CD4-positive, alpha-beta T cell (primary cell): ENCODE results near the gene TEX53. TPM values are rescaled to one million over a fixed set of nuclear protein-coding genes. Genes with fewer than 3 reads are reported as not detected.

Experiments
- ATAC-seq: fragments of 200-7000 bp; cut with Tn5 transposase; one replicate; pipeline ENCODE4 v1.10.0; 2022; ENCODE audit warnings: mild to moderate bottlenecking; ENCODE audit not compliant: poor library complexity
- CTCF ChIA-PET: fragments of 350-600 bp; sonication (Branson Sonifier 250); formaldehyde crosslinking; loops from one replicate; lab custom pipeline; 2021; ENCODE audit warnings: antibody characterized with exemption, inconsistent platforms; lab: Charles Lee
- POLR2A ChIA-PET: fragments of 350-600 bp; sonication (Branson Sonifier 250); formaldehyde crosslinking; loops from one replicate; lab custom pipeline; 2021; ENCODE audit warnings: antibody characterized with exemption, inconsistent platforms; lab: Charles Lee
- DNase-seq, 14 experiments: peaks; one replicate each; pipeline ENCODE4 v3.0.0-alpha.2; 2013 to 2020; ENCODE audit warnings: mixed read lengths in 2 of 14
- H3K27ac ChIP-seq, 2 donors: one replicate each; pipeline versions ENCODE4 v1.5.1 to v1.7.0; 2013; ENCODE audit warnings: low read length in 2 of 2, low read depth in 1 of 2, mild to moderate bottlenecking in 1 of 2
- H3K27me3 ChIP-seq, 2 experiments: 1 replicate in 1 of 2; 2 replicates in 1 of 2; pipeline versions ENCODE4 v1.6.1 to v1.7.0; 2013; ENCODE audit warnings: low read length in 2 of 2, control low read depth in 1 of 2, mild to moderate bottlenecking in 1 of 2, moderate library complexity in 1 of 2; ENCODE audit not compliant: insufficient read depth in 2 of 2, control insufficient read depth in 1 of 2
- H3K36me3 ChIP-seq: one replicate; pipeline ENCODE4 v1.6.1; 2013; ENCODE audit warnings: low read length, control low read depth; ENCODE audit not compliant: insufficient read depth
- H3K4me1 ChIP-seq: one replicate; pipeline ENCODE4 v1.6.1; 2013; ENCODE audit warnings: low read length, control low read depth; ENCODE audit not compliant: insufficient read depth
- H3K4me3 ChIP-seq: one replicate; pipeline ENCODE4 v1.5.1; 2013; ENCODE audit warnings: mild to moderate bottlenecking, low read length, moderate library complexity
- H3K9me3 ChIP-seq, 2 experiments: 1 replicate in 1 of 2; 2 replicates in 1 of 2; pipeline versions ENCODE4 v1.6.1 to v1.7.0; 2013; ENCODE audit warnings: low read length in 2 of 2, mild to moderate bottlenecking in 2 of 2, control low read depth in 1 of 2, moderate library complexity in 1 of 2; ENCODE audit not compliant: control insufficient read depth in 1 of 2, insufficient read depth in 1 of 2
- H3K27ac Mint-ChIP-seq: one replicate; pipeline ENCODE4 v1.8.0; 2020; ENCODE audit warnings: mixed read lengths
- H3K27me3 Mint-ChIP-seq: one replicate; pipeline ENCODE4 v1.8.0; 2021; ENCODE audit warnings: mixed read lengths
- H3K36me3 Mint-ChIP-seq: one replicate; pipeline ENCODE4 v1.8.0; 2021; ENCODE audit warnings: low read depth, mixed read lengths
- H3K4me1 Mint-ChIP-seq: one replicate; pipeline ENCODE4 v1.8.0; 2021; ENCODE audit warnings: low read depth, mixed read lengths
- H3K4me3 Mint-ChIP-seq: one replicate; pipeline ENCODE4 v1.8.0; 2020; ENCODE audit warnings: mild to moderate bottlenecking, mixed read lengths
- H3K9me3 Mint-ChIP-seq: one replicate; pipeline ENCODE4 v1.8.0; 2020; ENCODE audit warnings: mixed read lengths
- intact Hi-C, 2 experiments: fragments of 100-400 bp; cut with DNase I in 1 of 2; cut with micrococcal nuclease in 1 of 2; formaldehyde crosslinking; loops; one replicate each; pipeline versions ENCODE4 v1.15.1 to v1.9.0; 2023 to 2025; cut with DNase I, micrococcal nuclease
- total RNA-seq, 174 experiments: library from RNA in 2 of 174; stranded (reverse) in 2 of 174; gene quantifications; one replicate each; pipeline ENCODE4 v1.2.3 and lab custom pipeline; 2021 to 2026
- TF ChIP-seq, protein P1 (sequence below): fragments of 200-600 bp; IDR thresholded peaks from one replicate; pipeline ENCODE4 v1.8.0; 2022; ENCODE audit warnings: antibody characterized with exemption, mild to moderate bottlenecking

The TEX53 gene
- total RNA-seq, 2 experiments from 2014 or later = not detected

DNA sequence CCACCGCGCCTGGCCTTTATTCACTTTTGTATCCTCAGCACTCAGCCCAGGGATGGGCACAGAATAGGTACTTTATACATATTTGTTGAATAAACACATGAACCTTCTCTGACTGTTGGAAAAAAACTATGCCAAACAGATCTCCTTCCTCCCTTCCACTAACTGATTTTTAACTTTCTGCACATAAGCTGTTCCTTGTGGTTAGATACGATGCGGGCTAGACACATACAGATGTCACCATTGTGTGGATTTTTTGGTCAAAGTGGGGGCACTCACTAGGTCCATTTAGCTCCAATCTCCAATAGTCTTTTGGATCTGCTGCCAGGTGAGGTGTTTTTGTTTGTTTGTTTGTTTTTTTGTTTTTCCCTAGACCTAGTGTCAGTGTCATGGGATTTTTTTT, 19.3 kb upstream of the TEX53 start:
- Mint-ChIP-seq H3K27me3 (peaks cover 27% of the 10 kb centered on the region), H3K4me1 (peaks cover 5% of the 10 kb centered on the region), H3K36me3 (no peaks in the 10 kb centered on the region), H3K27ac (no peak overlapping the region), H3K4me3 (no peak overlapping the region), H3K9me3 (no peaks in the 10 kb centered on the region)
- ATAC-seq = no peak
- Histone ChIP-seq H3K27ac (no peak overlapping the region), H3K4me1 (peaks cover 4% of the 10 kb centered on the region), H3K9me3 (no peaks in the 10 kb centered on the region), H3K4me3 (no peak overlapping the region), H3K36me3 (no peaks in the 10 kb centered on the region), H3K27me3 (peaks cover 0 to 14% of the 10 kb centered on the region in 2 experiments)
- POLR2A ChIA-PET = no interaction called here
- intact Hi-C loops = no loop called here
- TF ChIP-seq, protein P1, sequence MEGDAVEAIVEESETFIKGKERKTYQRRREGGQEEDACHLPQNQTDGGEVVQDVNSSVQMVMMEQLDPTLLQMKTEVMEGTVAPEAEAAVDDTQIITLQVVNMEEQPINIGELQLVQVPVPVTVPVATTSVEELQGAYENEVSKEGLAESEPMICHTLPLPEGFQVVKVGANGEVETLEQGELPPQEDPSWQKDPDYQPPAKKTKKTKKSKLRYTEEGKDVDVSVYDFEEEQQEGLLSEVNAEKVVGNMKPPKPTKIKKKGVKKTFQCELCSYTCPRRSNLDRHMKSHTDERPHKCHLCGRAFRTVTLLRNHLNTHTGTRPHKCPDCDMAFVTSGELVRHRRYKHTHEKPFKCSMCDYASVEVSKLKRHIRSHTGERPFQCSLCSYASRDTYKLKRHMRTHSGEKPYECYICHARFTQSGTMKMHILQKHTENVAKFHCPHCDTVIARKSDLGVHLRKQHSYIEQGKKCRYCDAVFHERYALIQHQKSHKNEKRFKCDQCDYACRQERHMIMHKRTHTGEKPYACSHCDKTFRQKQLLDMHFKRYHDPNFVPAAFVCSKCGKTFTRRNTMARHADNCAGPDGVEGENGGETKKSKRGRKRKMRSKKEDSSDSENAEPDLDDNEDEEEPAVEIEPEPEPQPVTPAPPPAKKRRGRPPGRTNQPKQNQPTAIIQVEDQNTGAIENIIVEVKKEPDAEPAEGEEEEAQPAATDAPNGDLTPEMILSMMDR = no peak
- DNase-seq = no peak
- CTCF ChIA-PET = no interaction called here

DNA sequence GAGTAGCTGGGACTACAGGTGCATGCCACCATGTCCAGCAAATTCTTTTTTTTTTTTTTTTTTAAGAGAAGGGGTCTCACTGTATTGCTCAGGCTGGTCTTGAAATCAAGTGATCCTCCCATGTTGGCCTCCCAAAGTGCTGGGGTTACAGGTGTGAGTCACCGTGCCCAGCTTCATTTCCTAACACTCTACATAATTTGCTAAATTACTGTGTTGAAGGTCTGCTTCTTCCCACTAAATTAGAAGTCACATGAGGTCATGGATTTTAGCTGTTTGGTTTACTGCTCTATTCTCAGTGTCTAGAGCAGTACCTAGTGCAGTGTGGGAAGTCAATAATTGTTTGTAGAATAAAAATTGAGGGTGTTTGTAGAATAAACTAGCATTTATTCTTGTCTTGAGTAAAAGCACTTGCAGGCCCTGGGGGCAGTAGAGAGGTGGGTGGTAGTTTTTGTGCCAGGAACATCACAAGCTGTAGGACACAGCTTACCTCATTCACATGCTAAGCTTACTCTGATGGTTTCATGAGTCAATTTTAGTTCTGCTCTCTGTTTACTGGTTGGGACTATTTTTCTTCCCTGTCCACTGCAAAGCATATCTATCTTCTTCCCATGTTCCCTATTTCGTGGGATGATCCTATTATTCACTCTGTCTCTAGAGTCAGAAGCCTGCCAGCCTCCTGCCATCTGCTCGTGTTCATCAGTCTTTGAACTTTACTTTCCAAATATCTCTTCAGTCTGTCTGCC, 17.4 kb upstream of the TEX53 start:
- H3K9me3 Mint-ChIP-seq = no peaks in the 10 kb centered on the region
- no peak overlapping the region for H3K27ac Mint-ChIP-seq
- DNase-seq = no peak
- H3K27me3 ChIP-seq = peaks cover 0 to 14% of the 10 kb centered on the region in 2 experiments
- intact Hi-C loops = no loop called here
- no peaks in the 10 kb centered on the region for H3K4me1 ChIP-seq
- H3K36me3 ChIP-seq = no peaks in the 10 kb centered on the region
- H3K36me3 Mint-ChIP-seq = no peaks in the 10 kb centered on the region
- H3K4me3 ChIP-seq = no peak overlapping the region
- peaks cover 27% of the 10 kb centered on the region for H3K27me3 Mint-ChIP-seq
- no peaks in the 10 kb centered on the region for H3K4me1 Mint-ChIP-seq
- no peaks in the 10 kb centered on the region for H3K9me3 ChIP-seq
- TF ChIP-seq, protein P1 = no peak
- POLR2A ChIA-PET = interaction anchor here (0.6 to 0.8 kb wide), 2 partner anchors 11 to 58 kb away, joined by 3 to 4 read pairs; no protein-coding TSS in a partner anchor
- CTCF ChIA-PET = no interaction called here
- H3K27ac ChIP-seq = no peak overlapping the region
- no peak for ATAC-seq
- no peak overlapping the region for H3K4me3 Mint-ChIP-seq

DNA sequence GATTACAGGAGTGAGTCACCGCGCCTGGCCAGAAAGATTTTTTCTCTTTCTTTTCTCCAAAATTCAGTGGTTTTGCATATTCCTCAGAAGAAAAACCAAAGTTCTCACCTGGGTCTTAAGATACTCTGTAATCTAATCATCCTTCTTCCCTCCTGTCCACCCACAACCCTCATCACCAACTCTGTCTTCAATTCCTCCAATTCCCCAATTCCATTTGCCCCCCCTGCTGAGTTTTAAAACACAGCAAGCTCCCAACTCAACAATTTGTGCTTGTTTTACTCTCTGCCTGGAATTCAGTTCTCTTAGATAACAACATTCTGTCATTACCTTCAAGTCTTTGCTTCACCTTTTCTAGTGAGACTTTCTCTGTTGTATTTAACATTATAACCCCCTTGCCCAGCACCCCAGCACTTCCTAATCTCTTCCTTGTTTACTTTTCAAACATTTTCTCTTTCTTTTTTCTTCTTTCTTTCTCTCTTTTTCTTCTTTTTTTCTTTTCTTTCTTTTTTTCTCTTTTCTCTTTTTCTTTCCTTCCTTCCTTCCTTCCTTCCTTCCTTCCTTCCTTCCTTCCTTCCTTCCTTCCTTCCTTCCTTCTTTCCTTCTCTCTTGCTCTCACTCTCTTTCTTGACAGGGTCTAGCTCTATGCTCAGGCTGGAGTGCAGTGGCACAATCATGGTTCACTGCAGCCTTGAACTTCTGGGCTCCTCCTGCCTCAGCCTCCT, 16.6 kb upstream of the TEX53 start:
- H3K4me1 Mint-ChIP-seq = no peaks in the 10 kb centered on the region
- Histone ChIP-seq H3K4me1 (no peaks in the 10 kb centered on the region), H3K27ac (no peak overlapping the region), H3K4me3 (no peak overlapping the region), H3K9me3 (no peaks in the 10 kb centered on the region), H3K27me3 (peaks cover 0 to 14% of the 10 kb centered on the region in 2 experiments), H3K36me3 (no peaks in the 10 kb centered on the region)
- no peak for DNase-seq
- H3K36me3 Mint-ChIP-seq = no peaks in the 10 kb centered on the region
- ChIA-PET POLR2A (interaction anchor here (0.6 to 0.8 kb wide), 2 partner anchors 10 to 58 kb away, joined by 3 to 4 read pairs; no protein-coding TSS in a partner anchor), CTCF (no interaction called here)
- ATAC-seq = no peak
- no peak overlapping the region for H3K4me3 Mint-ChIP-seq
- intact Hi-C loops = no loop called here
- H3K27ac Mint-ChIP-seq = no peak overlapping the region
- H3K27me3 Mint-ChIP-seq = peaks cover 27% of the 10 kb centered on the region
- TF ChIP-seq, protein P1 = no peak
- no peaks in the 10 kb centered on the region for H3K9me3 Mint-ChIP-seq
